ENCODE results near the gene RAPGEF2. TPM values are rescaled to one million over a fixed set of nuclear protein-coding genes. Genes with fewer than 3 reads are reported as not detected.

Gene RAPGEF2
- total and polyA plus RNA-seq, 2 experiments from 2014 or later = 10.2 to 63.1 TPM

GRCh38 chr4:159145318-159145991, 42.6 kb downstream of the RAPGEF2 start (continued):
- TF ChIP-seq ZNF462 (CRISPR knock-in tag; IDR thresholded peaks at IDR 0.05) (no peak), POLR2AphosphoS5 (IDR thresholded peaks at IDR 0.05; ENCODE audit: low read depth) (no peak), ZNF114 (CRISPR knock-in tag; IDR thresholded peaks at IDR 0.05) (no peak)
- TF ChIP-seq, protein P1, sequence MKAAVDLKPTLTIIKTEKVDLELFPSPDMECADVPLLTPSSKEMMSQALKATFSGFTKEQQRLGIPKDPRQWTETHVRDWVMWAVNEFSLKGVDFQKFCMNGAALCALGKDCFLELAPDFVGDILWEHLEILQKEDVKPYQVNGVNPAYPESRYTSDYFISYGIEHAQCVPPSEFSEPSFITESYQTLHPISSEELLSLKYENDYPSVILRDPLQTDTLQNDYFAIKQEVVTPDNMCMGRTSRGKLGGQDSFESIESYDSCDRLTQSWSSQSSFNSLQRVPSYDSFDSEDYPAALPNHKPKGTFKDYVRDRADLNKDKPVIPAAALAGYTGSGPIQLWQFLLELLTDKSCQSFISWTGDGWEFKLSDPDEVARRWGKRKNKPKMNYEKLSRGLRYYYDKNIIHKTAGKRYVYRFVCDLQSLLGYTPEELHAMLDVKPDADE (IDR thresholded peaks at IDR 0.05) = no peak

DNA sequence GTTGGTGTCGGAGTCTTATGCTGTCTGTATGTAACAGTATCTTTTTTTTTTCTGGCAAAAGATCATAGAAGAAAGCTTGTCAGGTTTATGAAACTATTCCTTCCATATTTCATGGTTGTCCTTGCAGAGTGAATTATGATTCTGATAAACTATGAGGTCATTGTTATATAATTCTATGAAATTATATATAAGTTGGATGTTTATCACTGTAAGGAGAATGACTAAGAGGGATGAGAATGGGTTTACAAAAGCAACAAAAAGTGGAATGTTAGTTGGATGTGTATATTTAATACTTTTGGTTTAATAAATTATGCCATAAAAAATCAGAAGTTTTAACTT, 43.1 kb downstream of the RAPGEF2 start:
- DNase-seq (ENCODE audit: low spot score) (no peak), ATAC-seq (no peak)
- Histone ChIP-seq H3K4me3 (no peak overlapping the region), H3K36me3 (ENCODE audit: insufficient read depth) (no peaks in the 10 kb centered on the region), H3K27ac (ENCODE audit: low read depth) (no peak overlapping the region), H3K9me2 (ENCODE audit: insufficient read depth) (no peaks in the 10 kb centered on the region), H2AFZ (no peak overlapping the region), H3K79me2 (replicated peaks; ENCODE audit: insufficient read depth) (peaks cover 98% of the 10 kb centered on the region), H3F3A (replicated peaks; ENCODE audit: low read depth) (no peaks in the 10 kb centered on the region), H3K4me2 (no peak overlapping the region), H4K20me1 (replicated peaks; ENCODE audit: insufficient read depth) (peaks cover 4% of the 10 kb centered on the region; the same call in 1 of the 2 replicates), H3K27me3 (ENCODE audit: insufficient read depth) (no peaks in the 10 kb centered on the region), H3K4me1 (ENCODE audit: insufficient read depth) (peaks cover 19% of the 10 kb centered on the region)
- peaks cover 24% of the 10 kb centered on the region for H3K4me1 Mint-ChIP-seq
- 0 out of 2 replicates have a peak overlapping the region, but pooled peaks have one; percentile 11 for H3K27ac Mint-ChIP-seq
- H3K4me3 Mint-ChIP-seq = no peak overlapping the region
- H3K9me3 Mint-ChIP-seq = no peaks in the 10 kb centered on the region
- no peaks in the 10 kb centered on the region for H3K27me3 Mint-ChIP-seq (ENCODE audit: insufficient read depth, low read depth, poor library complexity)
- no peaks in the 10 kb centered on the region for H3K36me3 Mint-ChIP-seq (ENCODE audit: low read depth)
- TF ChIP-seq, protein P2, sequence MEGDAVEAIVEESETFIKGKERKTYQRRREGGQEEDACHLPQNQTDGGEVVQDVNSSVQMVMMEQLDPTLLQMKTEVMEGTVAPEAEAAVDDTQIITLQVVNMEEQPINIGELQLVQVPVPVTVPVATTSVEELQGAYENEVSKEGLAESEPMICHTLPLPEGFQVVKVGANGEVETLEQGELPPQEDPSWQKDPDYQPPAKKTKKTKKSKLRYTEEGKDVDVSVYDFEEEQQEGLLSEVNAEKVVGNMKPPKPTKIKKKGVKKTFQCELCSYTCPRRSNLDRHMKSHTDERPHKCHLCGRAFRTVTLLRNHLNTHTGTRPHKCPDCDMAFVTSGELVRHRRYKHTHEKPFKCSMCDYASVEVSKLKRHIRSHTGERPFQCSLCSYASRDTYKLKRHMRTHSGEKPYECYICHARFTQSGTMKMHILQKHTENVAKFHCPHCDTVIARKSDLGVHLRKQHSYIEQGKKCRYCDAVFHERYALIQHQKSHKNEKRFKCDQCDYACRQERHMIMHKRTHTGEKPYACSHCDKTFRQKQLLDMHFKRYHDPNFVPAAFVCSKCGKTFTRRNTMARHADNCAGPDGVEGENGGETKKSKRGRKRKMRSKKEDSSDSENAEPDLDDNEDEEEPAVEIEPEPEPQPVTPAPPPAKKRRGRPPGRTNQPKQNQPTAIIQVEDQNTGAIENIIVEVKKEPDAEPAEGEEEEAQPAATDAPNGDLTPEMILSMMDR (conservative IDR thresholded peaks at IDR 0.05; ENCODE audit: low read depth in 2 of 2) = no peak
- TF ChIP-seq CREB1 (CRISPR knock-in tag; IDR thresholded peaks at IDR 0.05; ENCODE audit: low read depth) (no peak), ZNF462 (CRISPR knock-in tag; IDR thresholded peaks at IDR 0.05) (no peak)
